GM19455 (cell line): ENCODE data around the gene ZC3H8.

Source experiments
- ATAC-seq: cut with Tn5 transposase; IDR thresholded peaks from one replicate; pipeline ENCODE4 v1.9.1; 2021; ENCODE audit not compliant: unreplicated experiment

Gene ZC3H8

DNA sequence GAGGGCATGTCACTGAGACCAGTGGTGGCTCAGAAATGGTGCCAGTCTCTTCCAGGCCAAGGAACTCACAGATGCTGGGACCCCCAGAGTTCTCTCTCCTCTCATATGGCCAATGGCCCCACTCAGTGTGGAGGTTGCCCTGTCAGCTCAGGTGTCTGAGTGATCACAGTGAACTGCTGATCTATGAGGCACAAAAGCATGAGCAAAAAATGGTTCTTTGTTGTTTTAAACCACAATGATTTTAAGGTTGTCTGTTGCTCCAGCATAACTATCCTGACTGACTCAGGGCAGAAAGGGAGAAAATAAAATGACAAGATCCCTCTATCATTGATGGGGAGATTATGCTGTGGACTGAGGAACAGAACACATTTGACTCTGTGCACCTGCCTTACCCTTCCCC is 58.9 kb downstream of the ZC3H8 start:
- no peak for ATAC-seq

DNA sequence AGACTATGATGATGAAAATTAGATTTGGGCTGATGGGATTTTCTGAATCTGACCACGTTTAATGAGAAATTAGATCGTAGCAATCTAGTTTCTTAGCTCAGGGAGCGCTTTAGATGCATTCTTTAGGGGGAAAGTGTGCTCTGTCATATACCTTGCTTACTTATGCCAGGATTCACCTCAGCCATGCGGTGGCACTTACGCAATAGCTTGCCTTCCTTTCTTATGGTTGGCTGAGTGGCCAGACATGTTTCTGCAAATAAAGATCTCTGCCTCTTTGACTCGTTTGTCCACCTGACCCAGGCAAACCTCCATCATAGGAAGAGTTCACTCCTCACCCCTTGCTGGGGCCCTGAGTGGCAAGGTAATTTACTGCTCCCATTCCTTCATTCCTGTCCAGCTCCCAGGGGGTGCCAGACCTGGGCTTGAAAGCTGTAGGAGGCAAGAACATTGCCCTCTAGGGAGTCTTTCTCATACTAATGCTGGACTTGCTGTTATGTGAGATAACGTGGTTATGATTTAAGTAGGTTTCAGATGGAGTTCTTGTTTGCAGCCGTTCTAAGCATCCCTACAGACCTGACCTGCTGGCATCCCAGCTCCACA is 59.6 kb downstream of the ZC3H8 start:
- no peak for ATAC-seq

DNA sequence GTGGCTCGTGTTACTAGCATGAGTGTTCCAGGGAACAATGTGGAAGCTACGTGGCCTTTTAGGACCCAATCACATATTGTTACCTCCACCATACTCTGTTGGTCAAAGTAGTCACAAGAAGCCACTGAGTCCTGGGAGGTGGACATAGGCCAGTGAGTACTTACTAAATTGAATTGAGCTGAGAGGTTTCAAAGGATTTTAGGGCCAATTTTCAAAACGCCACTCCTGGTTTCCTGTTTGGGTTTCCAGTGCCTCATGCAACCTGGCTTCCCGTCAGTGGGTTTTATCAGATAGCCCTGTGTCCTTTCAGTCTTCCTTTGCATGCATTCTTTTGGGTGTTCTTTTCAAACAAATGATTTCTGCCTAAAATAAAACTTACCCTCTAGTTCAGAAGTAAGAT is 60.4 kb downstream of the ZC3H8 start:
- no peak for ATAC-seq

- ATAC-seq = no peak
These were observed 60.8 kb downstream of the ZC3H8 start for GRCh38 chr2:112194028-112194427.

- no peak for ATAC-seq
These were observed 65.8 kb downstream of the ZC3H8 start for GRCh38 chr2:112189001-112189556.

GRCh38 chr2:112187805-112188596 is 66.8 kb downstream of the ZC3H8 start:
- ATAC-seq = no peak

DNA sequence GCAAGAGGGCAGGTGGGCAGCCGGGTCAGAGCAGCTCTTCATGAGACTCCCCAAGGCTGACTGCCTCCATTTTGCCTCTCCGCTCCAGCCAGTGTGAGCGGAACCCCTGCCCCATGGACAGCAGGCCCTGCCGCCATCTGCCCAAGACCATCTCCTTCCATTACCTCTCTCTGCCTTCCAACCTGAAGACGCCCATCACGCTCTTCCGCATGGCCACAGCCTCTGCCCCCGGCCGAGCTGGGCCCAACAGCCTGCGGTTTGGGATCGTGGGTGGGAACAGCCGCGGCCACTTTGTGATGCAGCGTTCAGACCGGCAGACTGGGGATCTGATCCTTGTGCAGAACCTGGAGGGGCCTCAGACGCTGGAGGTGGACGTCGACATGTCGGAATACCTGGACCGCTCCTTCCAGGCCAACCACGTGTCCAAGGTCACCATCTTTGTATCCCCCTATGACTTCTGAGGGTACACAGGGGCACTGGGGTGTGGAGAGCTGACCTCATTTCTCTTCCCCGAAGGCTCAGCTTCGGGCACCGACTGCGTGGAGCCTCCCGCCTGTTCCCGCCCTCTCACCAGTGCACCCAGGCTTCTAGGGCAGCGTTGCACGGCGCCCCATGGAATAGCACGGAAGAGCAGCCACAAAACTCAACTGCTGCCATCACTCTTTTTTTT is 67.7 kb downstream of the ZC3H8 start:
- ATAC-seq = no peak

DNA sequence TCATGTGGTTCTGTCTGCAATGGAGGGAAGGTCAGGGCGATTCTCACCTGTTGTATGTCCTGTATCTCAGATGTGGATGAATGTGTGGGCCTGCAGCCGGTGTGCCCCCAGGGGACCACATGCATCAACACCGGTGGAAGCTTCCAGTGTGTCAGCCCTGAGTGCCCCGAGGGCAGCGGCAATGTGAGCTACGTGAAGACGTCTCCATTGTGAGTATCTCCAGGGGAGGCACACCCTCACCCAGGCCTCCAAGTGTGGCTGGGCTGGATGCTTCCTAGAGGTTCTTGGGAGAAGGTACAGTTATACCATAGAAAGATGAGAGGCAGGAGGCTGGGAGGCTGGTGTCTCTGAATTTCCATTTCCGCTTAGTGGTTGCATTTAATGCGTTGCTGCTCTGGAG is 69.7 kb downstream of the ZC3H8 start:
- no peak for ATAC-seq

- no peak for ATAC-seq
These were observed 70.7 kb downstream of the ZC3H8 start for GRCh38 chr2:112184121-112184520.

DNA sequence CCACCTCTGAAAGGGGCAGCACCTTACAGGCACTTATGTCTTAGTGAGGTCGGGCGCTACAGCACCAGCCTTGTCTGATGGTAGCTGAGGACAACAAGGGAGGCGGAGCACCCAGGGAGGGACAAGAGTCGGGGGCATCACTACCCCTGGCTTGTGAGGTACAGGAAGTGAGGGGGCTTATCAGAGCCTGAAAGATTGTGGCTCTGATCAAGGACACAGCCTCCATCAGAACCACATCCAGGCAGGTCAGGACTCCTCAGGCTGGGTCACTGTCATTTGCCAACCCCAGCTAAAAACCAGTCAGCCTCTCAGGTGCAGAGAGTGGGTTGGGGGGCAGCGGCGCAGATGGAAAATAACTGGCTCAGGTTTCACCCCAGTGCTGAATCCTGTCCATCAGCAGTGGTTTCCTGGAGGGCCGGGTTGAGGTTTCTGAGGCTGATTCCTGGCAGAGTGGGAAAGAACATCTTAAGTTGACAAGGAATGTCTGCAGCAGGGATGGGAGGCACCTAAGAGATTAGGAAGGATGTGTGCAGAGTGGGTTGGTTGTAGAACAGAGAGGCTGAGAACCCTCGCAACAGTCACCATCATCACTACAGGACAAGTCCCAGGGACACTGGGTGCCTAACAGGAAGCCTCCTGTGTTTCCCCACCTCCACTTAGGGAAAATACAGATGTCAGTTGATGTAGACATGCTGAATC is 71.4 kb downstream of the ZC3H8 start:
- no peak for ATAC-seq

- ATAC-seq = no peak
These were observed 72.2 kb downstream of the ZC3H8 start for GRCh38 chr2:112182581-112183034.

- ATAC-seq = no peak
These were observed 73.1 kb downstream of the ZC3H8 start for GRCh38 chr2:112181571-112182290.

- no peak for ATAC-seq
These were observed 78.8 kb downstream of the ZC3H8 start for GRCh38 chr2:112175958-112176573.

GRCh38 chr2:112175333-112175732 is 79.5 kb downstream of the ZC3H8 start:
- ATAC-seq = no peak

- ATAC-seq = no peak
These were observed 80.5 kb downstream of the ZC3H8 start for GRCh38 chr2:112174383-112174782.

DNA sequence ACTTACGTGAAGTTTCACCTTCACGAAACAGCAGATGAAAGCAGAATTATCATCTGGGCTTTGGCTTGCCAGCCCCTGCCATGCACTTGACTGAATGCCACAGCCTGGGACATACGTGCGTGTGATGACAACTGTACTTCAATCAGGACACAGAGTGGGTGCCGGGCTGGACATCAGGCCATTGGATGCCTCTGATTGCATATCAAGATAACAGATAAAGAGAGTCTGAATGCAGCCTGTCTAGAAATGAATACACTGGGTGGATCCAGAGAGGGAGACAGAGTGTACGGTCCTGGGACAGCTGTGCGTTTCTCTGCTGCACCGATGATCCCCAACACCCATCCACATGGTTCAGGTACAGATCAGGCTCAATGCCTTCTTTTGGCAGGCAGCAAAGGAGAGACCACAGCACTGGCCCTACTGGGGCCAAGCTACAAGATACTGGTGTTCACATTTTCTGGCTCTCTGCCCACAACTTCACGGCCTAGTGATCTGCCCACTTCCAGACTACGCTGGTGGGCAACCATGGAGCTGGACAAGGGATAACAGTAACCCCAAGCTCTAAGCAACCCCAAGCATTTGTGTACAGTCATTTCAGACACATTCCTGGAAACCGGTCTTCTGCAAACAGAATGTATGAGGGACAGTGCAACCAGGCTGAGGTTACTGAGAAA is 81.1 kb downstream of the ZC3H8 start:
- no peak for ATAC-seq

GRCh38 chr2:112170495-112170894 is 84.3 kb downstream of the ZC3H8 start:
- no peak for ATAC-seq

DNA sequence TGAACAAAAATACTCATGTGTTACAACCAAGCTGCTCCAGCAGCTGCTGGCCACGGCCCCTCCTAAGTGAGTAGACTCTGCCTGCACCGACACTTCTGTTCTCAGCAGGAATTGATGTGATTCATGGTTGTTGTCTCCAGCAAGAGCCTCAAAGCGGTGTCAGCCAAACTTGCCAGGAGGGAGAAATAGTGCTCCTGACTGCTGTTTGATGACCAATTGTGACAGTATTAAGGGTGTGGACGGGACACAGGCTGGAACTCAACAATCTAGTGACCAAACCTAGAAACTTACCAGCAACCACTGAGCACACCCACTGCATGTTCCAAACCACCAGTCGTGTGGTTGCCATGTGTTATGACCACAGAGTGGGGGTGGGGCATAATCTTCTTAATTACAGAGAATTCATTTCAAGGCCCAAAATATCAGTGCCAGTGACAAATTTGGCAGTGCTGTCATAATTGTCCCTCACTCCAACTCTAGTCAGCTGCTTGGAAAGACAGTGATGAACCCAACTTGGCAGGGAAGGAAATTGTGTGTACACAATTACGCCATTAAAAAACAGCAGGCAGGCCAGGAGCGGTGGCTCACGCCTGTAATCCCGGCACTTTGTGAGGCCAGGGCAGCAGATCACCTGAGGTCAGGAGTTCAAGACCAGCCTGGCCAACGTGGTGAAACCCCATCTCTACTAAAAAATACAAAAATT is 86.3 kb downstream of the ZC3H8 start:
- ATAC-seq = no peak
